Measurements from ENCODE around the gene MAPK8IP3.
A peak's percentile ranks its signal among the peaks of the same experiment; 100 is the strongest.

Gene MAPK8IP3

DNA sequence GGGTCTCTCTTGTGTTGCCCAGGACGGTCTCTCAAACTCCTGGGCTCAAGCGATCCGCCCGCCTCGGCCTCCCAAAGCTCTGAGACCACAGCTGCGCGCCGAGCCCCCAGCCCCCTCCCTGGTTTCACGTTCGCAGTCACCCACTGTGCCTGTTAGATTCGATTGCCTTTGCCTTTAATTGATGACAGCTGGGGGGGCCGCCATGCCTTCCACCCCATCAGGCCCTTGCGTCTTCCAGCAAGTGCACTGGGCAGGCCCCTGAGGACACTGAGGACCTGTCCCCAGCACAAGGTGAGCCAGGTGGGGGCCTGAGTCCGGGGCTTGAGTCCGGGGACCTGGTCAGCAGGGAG lies 84.2 kb downstream of the MAPK8IP3 start:
- peaks cover 51% of the 10 kb centered on the region for H3K36me3 ChIP-seq
- H3K4me1 ChIP-seq, result no peaks in the 10 kb centered on the region

DNA sequence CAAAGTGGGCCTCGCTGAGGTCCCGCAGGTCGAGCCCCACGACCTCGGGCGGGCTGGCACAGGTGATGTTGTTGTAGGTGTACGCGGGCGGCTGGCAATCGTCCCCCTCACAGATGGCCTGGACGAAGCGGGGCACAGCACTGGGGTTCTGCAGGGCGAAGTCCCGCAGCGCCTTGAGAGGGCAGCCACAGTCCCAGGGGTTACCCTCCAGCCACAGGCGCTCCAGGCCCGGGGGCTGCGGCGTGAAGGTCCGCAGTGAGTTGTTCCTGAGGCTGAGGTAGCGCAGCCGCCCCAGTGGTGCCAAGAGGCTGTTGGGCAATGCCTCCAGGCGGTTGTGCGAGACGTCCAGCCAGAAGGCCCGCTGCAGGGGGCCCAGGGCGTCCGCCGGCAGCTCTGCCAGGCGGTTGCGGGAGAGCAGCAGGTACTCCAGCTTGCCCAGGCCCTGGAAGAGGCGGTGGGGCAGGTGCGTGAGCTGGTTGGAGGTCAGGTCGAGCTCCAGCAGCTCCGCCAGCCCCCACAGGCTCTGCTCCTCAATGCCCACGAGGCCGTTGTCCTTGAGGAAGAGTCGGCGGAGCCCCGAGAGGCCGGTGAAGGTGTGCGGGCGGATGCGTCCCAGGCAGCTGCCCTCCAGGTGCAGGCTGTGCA lies 84.7 kb downstream of the MAPK8IP3 start:
- TF ChIP-seq, protein P1, sequence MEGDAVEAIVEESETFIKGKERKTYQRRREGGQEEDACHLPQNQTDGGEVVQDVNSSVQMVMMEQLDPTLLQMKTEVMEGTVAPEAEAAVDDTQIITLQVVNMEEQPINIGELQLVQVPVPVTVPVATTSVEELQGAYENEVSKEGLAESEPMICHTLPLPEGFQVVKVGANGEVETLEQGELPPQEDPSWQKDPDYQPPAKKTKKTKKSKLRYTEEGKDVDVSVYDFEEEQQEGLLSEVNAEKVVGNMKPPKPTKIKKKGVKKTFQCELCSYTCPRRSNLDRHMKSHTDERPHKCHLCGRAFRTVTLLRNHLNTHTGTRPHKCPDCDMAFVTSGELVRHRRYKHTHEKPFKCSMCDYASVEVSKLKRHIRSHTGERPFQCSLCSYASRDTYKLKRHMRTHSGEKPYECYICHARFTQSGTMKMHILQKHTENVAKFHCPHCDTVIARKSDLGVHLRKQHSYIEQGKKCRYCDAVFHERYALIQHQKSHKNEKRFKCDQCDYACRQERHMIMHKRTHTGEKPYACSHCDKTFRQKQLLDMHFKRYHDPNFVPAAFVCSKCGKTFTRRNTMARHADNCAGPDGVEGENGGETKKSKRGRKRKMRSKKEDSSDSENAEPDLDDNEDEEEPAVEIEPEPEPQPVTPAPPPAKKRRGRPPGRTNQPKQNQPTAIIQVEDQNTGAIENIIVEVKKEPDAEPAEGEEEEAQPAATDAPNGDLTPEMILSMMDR (IDR thresholded peaks at IDR 0.05; ENCODE audit: low read depth, low read length), result no peak
- Histone ChIP-seq H3K9me3 (no peaks in the 10 kb centered on the region), H3K4me3 (ENCODE audit: low read depth, low read length) (no peak overlapping the region), H3K36me3 (peaks cover 50% of the 10 kb centered on the region), H3K27me3 (no peaks in the 10 kb centered on the region), H3K4me1 (no peaks in the 10 kb centered on the region)
- DNase-seq, result no peak

More for the DNA sequence above, 84.2 kb downstream of the MAPK8IP3 start:
- DNase-seq, result no peak
- H3K9me3 ChIP-seq, result no peaks in the 10 kb centered on the region
- H3K4me3 ChIP-seq (ENCODE audit: low read depth, low read length), result no peak overlapping the region
- TF ChIP-seq, protein P1 (IDR thresholded peaks at IDR 0.05; ENCODE audit: low read depth, low read length), result no peak
- H3K27me3 ChIP-seq, result no peaks in the 10 kb centered on the region

GRCh38 chr16:1791256-1791942 lies 85.4 kb downstream of the MAPK8IP3 start:
- TF ChIP-seq, protein P1 (IDR thresholded peaks at IDR 0.05; ENCODE audit: low read depth, low read length), result no peak

GRCh38 chr16:1791943-1792812 lies 86.2 kb downstream of the MAPK8IP3 start:
- no peaks in the 10 kb centered on the region for H3K9me3 ChIP-seq
- peak; percentile 36 for DNase-seq
- no peaks in the 10 kb centered on the region for H3K4me1 ChIP-seq
- TF ChIP-seq, protein P1 (IDR thresholded peaks at IDR 0.05; ENCODE audit: low read depth, low read length), result no peak
- H3K36me3 ChIP-seq, result peaks cover 41% of the 10 kb centered on the region
- H3K4me3 ChIP-seq (ENCODE audit: low read depth, low read length), result no peak overlapping the region
- no peaks in the 10 kb centered on the region for H3K27me3 ChIP-seq

More at GRCh38 chr16:1791256-1791942, 85.4 kb downstream of the MAPK8IP3 start:
- peaks cover 49% of the 10 kb centered on the region for H3K36me3 ChIP-seq
- no peak overlapping the region for H3K4me3 ChIP-seq (ENCODE audit: low read depth, low read length)
- H3K4me1 ChIP-seq, result no peaks in the 10 kb centered on the region
- no peaks in the 10 kb centered on the region for H3K9me3 ChIP-seq
- no peak for DNase-seq
- no peaks in the 10 kb centered on the region for H3K27me3 ChIP-seq

- TF ChIP-seq, protein P1 (IDR thresholded peaks at IDR 0.05; ENCODE audit: low read depth, low read length), result no peak
Observed at GRCh38 chr16:1792836-1793577, 87.0 kb downstream of the MAPK8IP3 start.

More at GRCh38 chr16:1792836-1793577, 87.0 kb downstream of the MAPK8IP3 start:
- no peaks in the 10 kb centered on the region for H3K4me1 ChIP-seq
- H3K9me3 ChIP-seq, result peaks cover 4% of the 10 kb centered on the region
- H3K27me3 ChIP-seq, result no peaks in the 10 kb centered on the region
- peaks cover 33% of the 10 kb centered on the region for H3K36me3 ChIP-seq
- H3K4me3 ChIP-seq (ENCODE audit: low read depth, low read length), result no peak overlapping the region
- no peak for DNase-seq
